HepG2 (cell line): Measurements from ENCODE around the gene WDR62. TPM values are rescaled to one million over a fixed set of nuclear protein-coding genes. Genes with fewer than 3 reads are reported as not detected.
A peak's percentile ranks its signal among the peaks of the same experiment; 100 is the strongest.

Experiments
- ASH2L ChIP-seq: fragments of 300-600, 200-600 bp; sonication (generic); IDR thresholded peaks from 2 replicates; pipeline ENCODE4 v1.7.0; 2017; ENCODE audit warnings: low read depth, mild to moderate bottlenecking, moderate library complexity, mixed read lengths, low read length; ENCODE audit not compliant: insufficient read length
- NFE2L1 ChIP-seq: sonication (generic); formaldehyde crosslinking; IDR thresholded peaks from 2 replicates; pipeline ENCODE4 v1.4.0; 2020; ENCODE audit warnings: missing genetic modification reagents, mild to moderate bottlenecking, borderline replicate concordance
- PRMT3 ChIP-seq: sonication (generic); formaldehyde crosslinking; IDR thresholded peaks from 2 replicates; pipeline ENCODE4 v1.8.1; 2022; ENCODE audit warnings: low read depth, mild to moderate bottlenecking, moderate library complexity, missing genetic modification reagents, borderline replicate concordance
- RFX1 ChIP-seq: fragments of 450-650 bp; IDR thresholded peaks from 2 replicates; pipeline ENCODE4 v1.6.1; 2017
- ZBTB21 ChIP-seq: sonication (generic); formaldehyde crosslinking; IDR thresholded peaks from 2 replicates; pipeline ENCODE4 v1.4.0; 2020; ENCODE audit warnings: missing genetic modification reagents
- ZNF253 ChIP-seq: sonication (generic); formaldehyde crosslinking; IDR thresholded peaks from 2 replicates; pipeline ENCODE4 v1.8.0; 2022; ENCODE audit warnings: mild to moderate bottlenecking, missing genetic modification reagents, borderline replicate concordance
- ZNF34 ChIP-seq: sonication (generic); formaldehyde crosslinking; IDR thresholded peaks from 2 replicates; pipeline ENCODE4 v1.4.0; 2020; ENCODE audit warnings: mild to moderate bottlenecking, missing genetic modification reagents, borderline replicate concordance
- ZNF441 ChIP-seq: sonication (generic); formaldehyde crosslinking; IDR thresholded peaks from 2 replicates; pipeline ENCODE4 v1.7.0; 2021; ENCODE audit warnings: missing genetic modification reagents, borderline replicate concordance
- ZNF460 ChIP-seq: sonication (generic); formaldehyde crosslinking; IDR thresholded peaks from 2 replicates; pipeline ENCODE4 v1.5.1; 2020; ENCODE audit warnings: missing genetic modification reagents, mild to moderate bottlenecking, borderline replicate concordance
- ZNF720 ChIP-seq: sonication (generic); formaldehyde crosslinking; IDR thresholded peaks from 2 replicates; pipeline ENCODE4 v1.4.0; 2020; ENCODE audit warnings: missing genetic modification reagents
- ZNF850 ChIP-seq: sonication (generic); formaldehyde crosslinking; conservative IDR thresholded peaks from 2 replicates; pipeline ENCODE4 v1.9.0; 2021; ENCODE audit warnings: mild to moderate bottlenecking, missing genetic modification reagents
- ZNF891 ChIP-seq: sonication (generic); formaldehyde crosslinking; IDR thresholded peaks from 2 replicates; pipeline ENCODE4 v1.5.0; 2020; ENCODE audit warnings: mild to moderate bottlenecking, missing genetic modification reagents
- ZSCAN22 ChIP-seq: sonication (generic); formaldehyde crosslinking; IDR thresholded peaks from 2 replicates; pipeline ENCODE4 v1.4.0; 2020; ENCODE audit warnings: mild to moderate bottlenecking, missing genetic modification reagents
- polyA plus RNA-seq, 8 experiments: library from polyadenylated mRNA; depleted of rRNA in 3 of 8; stranded (reverse) in 7 of 8; unstranded in 1 of 8; fragments of >200 nt; fragmentation: Illumina TruSeq in 4 of 8; extraction: Trizol in 4 of 8; gene quantifications; 2 replicates each; pipeline versions ENCODE4 v1.2.1 to v1.2.3, GENCODE V29; 2011 to 2016; ENCODE audit warnings: low read depth in 4 of 8, missing spikeins in 1 of 8, mixed read lengths in 1 of 8; ENCODE audit not compliant: insufficient read depth in 1 of 8
- total RNA-seq, 5 experiments: library from RNA; depleted of rRNA; stranded (reverse); fragments of >200 nt; fragmentation: Illumina TruSeq; extraction: Trizol; gene quantifications; 2 replicates each; pipeline ENCODE4 v1.2.3, GENCODE V29; 2016; ENCODE audit warnings: low read depth in 1 of 5
- TF ChIP-seq, protein P1 (sequence below): sonication (generic); formaldehyde crosslinking; IDR thresholded peaks from 2 replicates; pipeline ENCODE4 v1.8.1; 2023; ENCODE audit warnings: missing genetic modification reagents, inconsistent platforms, borderline replicate concordance
- TF ChIP-seq, protein P2 (sequence below): sonication (generic); formaldehyde crosslinking; IDR thresholded peaks from 2 replicates; pipeline ENCODE4 v1.4.0; 2020; ENCODE audit warnings: mild to moderate bottlenecking, missing genetic modification reagents
- TF ChIP-seq, protein P3 (sequence below): IDR thresholded peaks from 2 replicates; pipeline ENCODE4 v1.6.1; 2016; ENCODE audit warnings: missing biosample characterization, missing genetic modification reagents, low read depth
- TF ChIP-seq, protein P4 (sequence below): sonication (generic); formaldehyde crosslinking; IDR thresholded peaks from 2 replicates; pipeline ENCODE4 v1.5.1; 2020; ENCODE audit warnings: mild to moderate bottlenecking, missing genetic modification reagents, moderate library complexity
- TF ChIP-seq, protein P5 (sequence below): IDR thresholded peaks from 2 replicates; pipeline ENCODE4 v1.6.1; 2016; ENCODE audit warnings: low read depth, missing genetic modification reagents, missing compliant biosample characterization

The WDR62 gene
- total and polyA plus RNA-seq, 2 of the 13 experiments (the other 11 are each of a cell fraction or from before 2014, with no cell fraction given) = 5.8 to 12.5 TPM

DNA sequence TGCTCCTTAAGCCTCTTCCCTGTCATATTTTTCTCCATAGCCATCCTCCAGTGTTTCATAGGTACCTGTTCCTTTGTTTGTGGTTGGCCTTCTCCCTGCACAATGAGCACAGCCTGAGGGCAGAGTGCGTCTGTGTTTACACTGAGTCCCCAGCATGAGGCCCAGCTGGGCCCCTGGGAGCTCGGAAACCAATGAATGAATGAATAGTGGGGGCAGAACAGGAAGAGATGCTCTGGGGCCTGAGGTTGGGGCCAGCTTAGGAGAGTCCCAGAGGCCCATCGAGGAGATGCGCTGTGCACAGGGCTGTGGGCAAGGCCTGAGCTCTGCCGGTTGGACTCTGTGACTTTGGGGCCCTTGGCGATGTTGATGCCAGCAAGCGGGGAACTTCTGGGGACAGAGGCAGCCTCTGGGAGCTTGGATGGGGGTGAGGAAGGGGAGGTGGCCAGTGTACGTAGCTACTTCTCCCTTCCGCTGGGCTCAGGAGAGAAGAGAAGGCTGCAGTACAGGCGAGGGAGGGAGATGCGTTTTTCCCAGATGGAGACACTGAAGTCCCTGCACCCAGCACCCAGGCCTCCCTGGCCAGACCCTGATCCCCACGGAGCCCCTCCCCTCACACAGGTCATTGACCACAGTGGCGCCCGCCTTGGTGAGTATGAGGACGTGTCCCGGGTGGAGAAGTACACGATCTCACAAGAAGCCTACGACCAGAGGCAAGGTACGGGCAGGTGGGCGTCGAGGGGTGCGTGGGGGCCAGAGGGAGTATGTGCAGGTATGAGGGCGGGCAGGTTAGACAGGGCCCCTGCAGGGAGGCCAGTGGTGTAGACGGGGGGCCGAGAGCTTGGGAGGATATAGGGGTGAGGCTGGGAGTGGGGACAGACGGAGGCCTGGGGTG, 65.6 kb downstream of the WDR62 start (continued):
- TF ChIP-seq, protein P1, sequence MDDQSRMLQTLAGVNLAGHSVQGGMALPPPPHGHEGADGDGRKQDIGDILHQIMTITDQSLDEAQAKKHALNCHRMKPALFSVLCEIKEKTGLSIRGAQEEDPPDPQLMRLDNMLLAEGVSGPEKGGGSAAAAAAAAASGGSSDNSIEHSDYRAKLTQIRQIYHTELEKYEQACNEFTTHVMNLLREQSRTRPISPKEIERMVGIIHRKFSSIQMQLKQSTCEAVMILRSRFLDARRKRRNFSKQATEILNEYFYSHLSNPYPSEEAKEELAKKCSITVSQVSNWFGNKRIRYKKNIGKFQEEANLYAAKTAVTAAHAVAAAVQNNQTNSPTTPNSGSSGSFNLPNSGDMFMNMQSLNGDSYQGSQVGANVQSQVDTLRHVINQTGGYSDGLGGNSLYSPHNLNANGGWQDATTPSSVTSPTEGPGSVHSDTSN (CRISPR knock-in tag) = no peak
- TF ChIP-seq ZSCAN22 (CRISPR knock-in tag) (peak; percentile 91), NFE2L1 (CRISPR knock-in tag) (no peak), ZNF720 (CRISPR knock-in tag) (no peak), ASH2L (peak; percentile 74), PRMT3 (CRISPR knock-in tag) (no peak), ZNF441 (CRISPR knock-in tag) (peak; percentile 69; the same call in 1 of the 2 replicates), ZNF34 (CRISPR knock-in tag) (no peak), ZNF460 (CRISPR knock-in tag) (no peak; the same call in 1 of the 2 replicates), RFX1 (no peak), ZNF253 (CRISPR knock-in tag) (no peak), ZNF850 (no peak), ZBTB21 (CRISPR knock-in tag) (no peak), ZNF891 (CRISPR knock-in tag) (no peak)
- TF ChIP-seq, protein P2, sequence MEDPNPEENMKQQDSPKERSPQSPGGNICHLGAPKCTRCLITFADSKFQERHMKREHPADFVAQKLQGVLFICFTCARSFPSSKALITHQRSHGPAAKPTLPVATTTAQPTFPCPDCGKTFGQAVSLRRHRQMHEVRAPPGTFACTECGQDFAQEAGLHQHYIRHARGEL (CRISPR knock-in tag) = no peak
- TF ChIP-seq, protein P3, sequence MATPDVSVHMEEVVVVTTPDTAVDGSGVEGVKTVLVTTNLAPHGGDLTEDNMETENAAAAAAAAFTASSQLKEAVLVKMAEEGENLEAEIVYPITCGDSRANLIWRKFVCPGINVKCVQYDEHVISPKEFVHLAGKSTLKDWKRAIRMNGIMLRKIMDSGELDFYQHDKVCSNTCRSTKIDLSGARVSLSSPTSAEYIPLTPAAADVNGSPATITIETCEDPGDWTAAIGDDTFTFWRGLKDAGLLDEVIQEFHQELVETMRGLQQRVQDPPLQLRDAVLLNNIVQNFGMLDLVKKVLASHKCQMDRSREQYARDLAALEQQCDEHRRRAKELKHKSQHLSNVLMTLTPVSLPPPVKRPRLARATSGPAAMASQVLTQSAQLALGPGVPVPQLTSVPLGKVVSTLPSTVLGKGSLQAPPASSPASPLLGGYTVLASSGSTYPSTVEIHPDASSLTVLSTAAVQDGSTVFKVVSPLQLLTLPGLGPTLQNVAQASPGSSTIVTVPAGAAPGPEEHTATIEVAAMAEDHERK (CRISPR knock-in tag) = no peak
- TF ChIP-seq, protein P4, sequence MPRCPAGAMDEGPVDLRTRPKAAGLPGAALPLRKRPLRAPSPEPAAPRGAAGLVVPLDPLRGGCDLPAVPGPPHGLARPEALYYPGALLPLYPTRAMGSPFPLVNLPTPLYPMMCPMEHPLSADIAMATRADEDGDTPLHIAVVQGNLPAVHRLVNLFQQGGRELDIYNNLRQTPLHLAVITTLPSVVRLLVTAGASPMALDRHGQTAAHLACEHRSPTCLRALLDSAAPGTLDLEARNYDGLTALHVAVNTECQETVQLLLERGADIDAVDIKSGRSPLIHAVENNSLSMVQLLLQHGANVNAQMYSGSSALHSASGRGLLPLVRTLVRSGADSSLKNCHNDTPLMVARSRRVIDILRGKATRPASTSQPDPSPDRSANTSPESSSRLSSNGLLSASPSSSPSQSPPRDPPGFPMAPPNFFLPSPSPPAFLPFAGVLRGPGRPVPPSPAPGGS (CRISPR knock-in tag) = 0 out of 2 replicates have a peak, but pooled peaks have one; percentile 21
- TF ChIP-seq, protein P5, sequence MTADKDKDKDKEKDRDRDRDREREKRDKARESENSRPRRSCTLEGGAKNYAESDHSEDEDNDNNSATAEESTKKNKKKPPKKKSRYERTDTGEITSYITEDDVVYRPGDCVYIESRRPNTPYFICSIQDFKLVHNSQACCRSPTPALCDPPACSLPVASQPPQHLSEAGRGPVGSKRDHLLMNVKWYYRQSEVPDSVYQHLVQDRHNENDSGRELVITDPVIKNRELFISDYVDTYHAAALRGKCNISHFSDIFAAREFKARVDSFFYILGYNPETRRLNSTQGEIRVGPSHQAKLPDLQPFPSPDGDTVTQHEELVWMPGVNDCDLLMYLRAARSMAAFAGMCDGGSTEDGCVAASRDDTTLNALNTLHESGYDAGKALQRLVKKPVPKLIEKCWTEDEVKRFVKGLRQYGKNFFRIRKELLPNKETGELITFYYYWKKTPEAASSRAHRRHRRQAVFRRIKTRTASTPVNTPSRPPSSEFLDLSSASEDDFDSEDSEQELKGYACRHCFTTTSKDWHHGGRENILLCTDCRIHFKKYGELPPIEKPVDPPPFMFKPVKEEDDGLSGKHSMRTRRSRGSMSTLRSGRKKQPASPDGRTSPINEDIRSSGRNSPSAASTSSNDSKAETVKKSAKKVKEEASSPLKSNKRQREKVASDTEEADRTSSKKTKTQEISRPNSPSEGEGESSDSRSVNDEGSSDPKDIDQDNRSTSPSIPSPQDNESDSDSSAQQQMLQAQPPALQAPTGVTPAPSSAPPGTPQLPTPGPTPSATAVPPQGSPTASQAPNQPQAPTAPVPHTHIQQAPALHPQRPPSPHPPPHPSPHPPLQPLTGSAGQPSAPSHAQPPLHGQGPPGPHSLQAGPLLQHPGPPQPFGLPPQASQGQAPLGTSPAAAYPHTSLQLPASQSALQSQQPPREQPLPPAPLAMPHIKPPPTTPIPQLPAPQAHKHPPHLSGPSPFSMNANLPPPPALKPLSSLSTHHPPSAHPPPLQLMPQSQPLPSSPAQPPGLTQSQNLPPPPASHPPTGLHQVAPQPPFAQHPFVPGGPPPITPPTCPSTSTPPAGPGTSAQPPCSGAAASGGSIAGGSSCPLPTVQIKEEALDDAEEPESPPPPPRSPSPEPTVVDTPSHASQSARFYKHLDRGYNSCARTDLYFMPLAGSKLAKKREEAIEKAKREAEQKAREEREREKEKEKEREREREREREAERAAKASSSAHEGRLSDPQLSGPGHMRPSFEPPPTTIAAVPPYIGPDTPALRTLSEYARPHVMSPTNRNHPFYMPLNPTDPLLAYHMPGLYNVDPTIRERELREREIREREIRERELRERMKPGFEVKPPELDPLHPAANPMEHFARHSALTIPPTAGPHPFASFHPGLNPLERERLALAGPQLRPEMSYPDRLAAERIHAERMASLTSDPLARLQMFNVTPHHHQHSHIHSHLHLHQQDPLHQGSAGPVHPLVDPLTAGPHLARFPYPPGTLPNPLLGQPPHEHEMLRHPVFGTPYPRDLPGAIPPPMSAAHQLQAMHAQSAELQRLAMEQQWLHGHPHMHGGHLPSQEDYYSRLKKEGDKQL (CRISPR knock-in tag) = peak; percentile 47; the same call in 1 of the 2 replicates
